ENCODE results near the gene KYNU. TPM values are rescaled to one million over a fixed set of nuclear protein-coding genes. Genes with fewer than 3 reads are reported as not detected.

The KYNU gene
- total and polyA plus RNA-seq, 2 experiments from 2014 or later, result 7.6 to 13.1 TPM

DNA sequence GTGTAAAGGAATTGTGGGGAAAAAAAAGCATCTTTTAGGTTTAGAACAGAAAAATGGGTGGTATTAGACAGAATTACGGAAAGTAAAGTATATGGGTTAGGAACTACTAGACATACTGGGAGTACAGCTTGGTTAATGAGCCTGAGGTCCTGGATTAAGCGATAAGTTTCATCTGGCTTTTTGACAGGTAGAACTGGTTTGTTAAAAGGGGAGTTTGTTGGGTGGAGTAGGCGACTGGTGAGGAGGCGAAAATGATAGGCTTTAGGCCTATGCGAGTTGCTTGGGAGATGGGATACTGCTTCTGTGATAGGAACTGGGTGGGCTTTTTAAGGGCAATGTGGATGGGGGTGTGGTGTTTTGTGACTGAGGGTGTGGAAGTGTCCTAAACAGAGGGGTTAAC, 56.5 kb downstream of the KYNU start:
- TF ChIP-seq EZH2 (IDR thresholded peaks at IDR 0.05; ENCODE audit: borderline replicate concordance), result no peak
- no peak for TF ChIP-seq EZH2phosphoT487 (IDR thresholded peaks at IDR 0.05; ENCODE audit: low read depth, severe bottlenecking, unreplicated experiment)
- TF ChIP-seq, protein P1, sequence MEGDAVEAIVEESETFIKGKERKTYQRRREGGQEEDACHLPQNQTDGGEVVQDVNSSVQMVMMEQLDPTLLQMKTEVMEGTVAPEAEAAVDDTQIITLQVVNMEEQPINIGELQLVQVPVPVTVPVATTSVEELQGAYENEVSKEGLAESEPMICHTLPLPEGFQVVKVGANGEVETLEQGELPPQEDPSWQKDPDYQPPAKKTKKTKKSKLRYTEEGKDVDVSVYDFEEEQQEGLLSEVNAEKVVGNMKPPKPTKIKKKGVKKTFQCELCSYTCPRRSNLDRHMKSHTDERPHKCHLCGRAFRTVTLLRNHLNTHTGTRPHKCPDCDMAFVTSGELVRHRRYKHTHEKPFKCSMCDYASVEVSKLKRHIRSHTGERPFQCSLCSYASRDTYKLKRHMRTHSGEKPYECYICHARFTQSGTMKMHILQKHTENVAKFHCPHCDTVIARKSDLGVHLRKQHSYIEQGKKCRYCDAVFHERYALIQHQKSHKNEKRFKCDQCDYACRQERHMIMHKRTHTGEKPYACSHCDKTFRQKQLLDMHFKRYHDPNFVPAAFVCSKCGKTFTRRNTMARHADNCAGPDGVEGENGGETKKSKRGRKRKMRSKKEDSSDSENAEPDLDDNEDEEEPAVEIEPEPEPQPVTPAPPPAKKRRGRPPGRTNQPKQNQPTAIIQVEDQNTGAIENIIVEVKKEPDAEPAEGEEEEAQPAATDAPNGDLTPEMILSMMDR (IDR thresholded peaks at IDR 0.05; ENCODE audit: poor library complexity), result no peak
- 93% methylated on average over 5 of the region's 5 CpGs for WGBS (ENCODE audit: low lambda C conversion rate, missing lambda C conversion rate)
- Histone ChIP-seq H3K27ac (no peak overlapping the region), H3K36me3 (replicated peaks; ENCODE audit: insufficient read depth, low read depth) (no peaks in the 10 kb centered on the region), H3K27me3 (no peaks in the 10 kb centered on the region), H3K79me2 (no peaks in the 10 kb centered on the region), H3K4me1 (ENCODE audit: insufficient read depth) (no peaks in the 10 kb centered on the region), H3K9me2 (replicated peaks; ENCODE audit: insufficient read depth) (no peaks in the 10 kb centered on the region), H4K20me1 (ENCODE audit: insufficient read depth, poor library complexity, severe bottlenecking) (no peaks in the 10 kb centered on the region), H2AFZ (no peak overlapping the region), H3K9me3 (ENCODE audit: low read depth) (no peaks in the 10 kb centered on the region), H3K4me3 (no peak overlapping the region), H3K4me2 (no peak overlapping the region)
- DNase-seq (ENCODE audit: low spot score), result no peak

DNA sequence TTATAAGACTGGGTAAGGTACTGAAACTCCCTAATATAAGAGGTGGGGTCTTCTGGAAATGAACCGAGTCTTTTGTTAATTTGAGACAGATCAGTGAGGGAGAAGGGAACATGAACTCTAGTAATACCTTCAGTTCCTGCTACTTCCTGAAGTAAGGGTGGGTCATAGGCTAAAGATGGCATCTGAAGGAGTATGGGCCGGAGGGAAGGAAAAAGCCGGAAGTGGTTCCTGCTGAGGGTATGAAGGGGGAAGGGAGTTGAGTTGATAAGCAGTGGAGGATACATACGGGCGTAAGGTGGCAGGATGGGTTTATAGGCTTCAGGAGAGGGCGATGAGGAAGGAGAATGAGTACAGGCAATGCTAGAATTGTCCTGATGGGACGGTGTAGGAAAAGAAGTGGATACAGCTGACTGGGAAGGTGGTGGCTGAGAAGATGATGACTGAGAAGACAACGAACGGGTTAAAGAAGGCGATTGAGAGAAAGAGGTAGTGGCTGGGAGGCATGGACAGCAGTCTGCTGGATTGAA, 58.2 kb downstream of the KYNU start:
- Histone ChIP-seq H3K27ac (no peak overlapping the region), H3K4me1 (ENCODE audit: insufficient read depth) (no peaks in the 10 kb centered on the region), H4K20me1 (ENCODE audit: insufficient read depth, poor library complexity, severe bottlenecking) (no peaks in the 10 kb centered on the region), H3K9me2 (replicated peaks; ENCODE audit: insufficient read depth) (no peaks in the 10 kb centered on the region), H3K27me3 (no peaks in the 10 kb centered on the region), H2AFZ (no peak overlapping the region), H3K4me3 (no peak overlapping the region), H3K9me3 (ENCODE audit: low read depth) (no peaks in the 10 kb centered on the region), H3K36me3 (replicated peaks; ENCODE audit: insufficient read depth, low read depth) (no peaks in the 10 kb centered on the region), H3K79me2 (no peaks in the 10 kb centered on the region), H3K4me2 (no peak overlapping the region)
- WGBS (ENCODE audit: low lambda C conversion rate, missing lambda C conversion rate), result 95% methylated on average over 10 of the region's 10 CpGs
- no peak for DNase-seq (ENCODE audit: low spot score)
- TF ChIP-seq EZH2 (IDR thresholded peaks at IDR 0.05; ENCODE audit: borderline replicate concordance), result no peak
- TF ChIP-seq, protein P1 (IDR thresholded peaks at IDR 0.05; ENCODE audit: poor library complexity), result no peak
- TF ChIP-seq EZH2phosphoT487 (IDR thresholded peaks at IDR 0.05; ENCODE audit: low read depth, severe bottlenecking, unreplicated experiment), result no peak

DNA sequence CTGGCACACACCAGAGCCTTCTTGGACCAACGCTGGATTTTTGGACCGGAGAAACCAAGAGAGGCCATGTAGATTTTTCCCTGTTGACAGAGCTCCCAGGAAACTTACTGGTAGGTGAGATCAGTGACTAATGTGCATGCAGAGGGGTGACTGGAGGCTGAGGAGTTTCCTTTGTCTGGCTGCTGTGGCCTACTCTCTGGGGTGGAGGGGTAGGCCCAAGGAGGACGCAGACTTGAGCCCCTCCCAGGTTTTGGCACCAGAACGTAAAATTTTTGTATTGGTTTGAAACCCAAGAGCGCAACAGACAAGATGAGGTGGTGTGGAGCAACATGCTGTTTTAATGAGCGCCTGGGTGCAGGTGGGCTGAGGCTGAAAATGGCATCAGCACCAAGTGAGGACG, 59.2 kb downstream of the KYNU start:
- no peaks in the 10 kb centered on the region for H3K9me2 ChIP-seq (replicated peaks; ENCODE audit: insufficient read depth)
- 80% methylated on average over 7 of the region's 7 CpGs for WGBS (ENCODE audit: low lambda C conversion rate, missing lambda C conversion rate)
- no peaks in the 10 kb centered on the region for H3K27me3 ChIP-seq
- H3K4me1 ChIP-seq (ENCODE audit: insufficient read depth), result no peaks in the 10 kb centered on the region
- no peak for DNase-seq (ENCODE audit: low spot score)
- H3K36me3 ChIP-seq (replicated peaks; ENCODE audit: insufficient read depth, low read depth), result no peaks in the 10 kb centered on the region
- H3K27ac ChIP-seq, result no peak overlapping the region
- no peak overlapping the region for H3K4me2 ChIP-seq
- H4K20me1 ChIP-seq (ENCODE audit: insufficient read depth, poor library complexity, severe bottlenecking), result no peaks in the 10 kb centered on the region
- TF ChIP-seq EZH2phosphoT487 (IDR thresholded peaks at IDR 0.05; ENCODE audit: low read depth, severe bottlenecking, unreplicated experiment) (no peak), EZH2 (IDR thresholded peaks at IDR 0.05; ENCODE audit: borderline replicate concordance) (no peak)
- TF ChIP-seq, protein P1 (IDR thresholded peaks at IDR 0.05; ENCODE audit: poor library complexity), result no peak
- no peak overlapping the region for H2AFZ ChIP-seq
- H3K79me2 ChIP-seq, result no peaks in the 10 kb centered on the region
- no peaks in the 10 kb centered on the region for H3K9me3 ChIP-seq (ENCODE audit: low read depth)
- no peak overlapping the region for H3K4me3 ChIP-seq

DNA sequence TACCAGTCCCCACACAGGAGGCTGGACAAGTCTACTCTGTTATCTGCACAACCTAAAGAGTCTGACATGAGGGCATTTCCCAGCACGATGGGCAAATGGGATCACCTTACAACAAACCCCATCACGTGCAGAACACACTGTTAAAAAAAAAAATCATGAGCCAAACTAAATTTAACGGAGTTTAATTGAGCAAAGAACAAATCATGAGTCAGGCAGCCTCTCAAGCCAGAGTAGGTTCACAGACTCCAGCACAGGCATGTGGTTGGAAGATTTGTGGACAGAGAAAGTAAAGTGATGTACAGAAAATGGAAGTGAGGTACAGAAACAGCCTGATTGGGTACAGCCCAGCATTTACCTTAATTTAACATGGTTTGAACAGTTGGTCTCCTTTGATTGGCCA, 59.9 kb downstream of the KYNU start:
- no peaks in the 10 kb centered on the region for H3K79me2 ChIP-seq
- no peaks in the 10 kb centered on the region for H4K20me1 ChIP-seq (ENCODE audit: insufficient read depth, poor library complexity, severe bottlenecking)
- no peaks in the 10 kb centered on the region for H3K9me2 ChIP-seq (replicated peaks; ENCODE audit: insufficient read depth)
- H3K9me3 ChIP-seq (ENCODE audit: low read depth), result no peaks in the 10 kb centered on the region
- WGBS (ENCODE audit: low lambda C conversion rate, missing lambda C conversion rate), result 79% methylated on average over 3 of the region's 3 CpGs
- no peaks in the 10 kb centered on the region for H3K4me1 ChIP-seq (ENCODE audit: insufficient read depth)
- no peak overlapping the region for H3K4me2 ChIP-seq
- H3K27me3 ChIP-seq, result no peaks in the 10 kb centered on the region
- no peak overlapping the region for H3K4me3 ChIP-seq
- H3K27ac ChIP-seq, result no peak overlapping the region
- H3K36me3 ChIP-seq (replicated peaks; ENCODE audit: insufficient read depth, low read depth), result no peaks in the 10 kb centered on the region
- no peak for DNase-seq (ENCODE audit: low spot score)
- H2AFZ ChIP-seq, result no peak overlapping the region
- TF ChIP-seq EZH2phosphoT487 (IDR thresholded peaks at IDR 0.05; ENCODE audit: low read depth, severe bottlenecking, unreplicated experiment), result no peak
- TF ChIP-seq, protein P1 (IDR thresholded peaks at IDR 0.05; ENCODE audit: poor library complexity), result no peak
- TF ChIP-seq EZH2 (IDR thresholded peaks at IDR 0.05; ENCODE audit: borderline replicate concordance), result no peak

Measured in hepatocyte (in vitro differentiated cells).